Measurements from ENCODE around the gene TRABD. TPM values are rescaled to one million over a fixed set of nuclear protein-coding genes. Genes with fewer than 3 reads are reported as not detected.

Gene TRABD
- total and polyA plus RNA-seq, 4 experiments from 2014 or later = 51.5 to 126 (median 92.8) TPM

DNA sequence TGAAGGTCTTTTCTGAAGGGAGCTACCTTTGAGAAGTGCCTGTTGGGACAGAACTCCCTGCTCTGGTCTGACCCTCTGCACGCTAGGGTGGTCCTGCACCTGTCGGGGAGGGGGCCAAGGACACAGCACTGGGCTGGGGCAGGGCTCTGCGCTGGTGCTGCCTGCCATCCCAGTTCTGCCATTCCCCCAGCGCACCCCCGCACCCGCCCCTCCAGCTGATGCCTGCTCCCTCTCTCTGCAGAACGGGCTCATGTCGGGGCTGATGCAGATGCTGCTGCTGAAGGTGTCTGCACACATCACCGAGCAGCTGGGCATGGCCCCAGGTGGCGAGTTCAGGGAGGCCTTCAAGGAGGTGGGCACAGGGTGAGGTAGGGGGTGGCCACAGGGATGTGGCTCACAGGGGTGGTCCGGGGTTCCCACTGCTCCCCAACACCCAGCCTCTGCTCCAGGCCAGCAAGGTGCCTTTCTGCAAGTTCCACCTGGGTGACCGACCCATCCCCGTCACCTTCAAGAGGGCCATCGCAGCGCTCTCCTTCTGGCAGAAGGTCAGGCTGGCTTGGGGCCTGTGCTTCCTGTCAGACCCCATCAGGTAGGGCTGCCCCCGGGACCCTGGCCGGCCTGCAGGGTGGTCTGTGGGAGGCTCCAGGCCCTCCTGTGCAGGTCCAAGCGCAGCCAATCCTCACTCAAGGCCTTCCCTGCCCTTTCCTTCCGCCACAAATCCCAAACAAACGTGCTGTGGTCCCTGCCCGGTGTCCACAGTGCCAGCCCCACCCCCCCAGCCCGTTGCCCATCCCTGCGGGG is 11.5 kb downstream of the TRABD start:
- no peak overlapping the region for H3K27ac ChIP-seq (ENCODE audit: low read depth, low read length)
- Mint-ChIP-seq H3K4me3 (no peak overlapping the region), H3K27ac (peak overlapping the region in 1 of 7 donors; percentile 46), H3K27me3 (no peaks in the 10 kb centered on the region), H3K36me3 (peaks cover 0 to 14% of the 10 kb centered on the region in 2 donors), H3K4me1 (peaks cover 7 to 21% (median 17%) of the 10 kb centered on the region in 4 donors), H3K9me3 (no peaks in the 10 kb centered on the region)
- intact Hi-C loops (cut with micrococcal nuclease) = no loop called here
- H3K27me3 ChIP-seq (ENCODE audit: insufficient read depth, low read length) = no peaks in the 10 kb centered on the region
- DNase-seq = peak in 1 of 5 donors; percentile 41
- H3K9me3 ChIP-seq (ENCODE audit: control insufficient read depth in 1 of 2, low read length in 2 of 2) = no peaks in the 10 kb centered on the region
- peaks cover 27% of the 10 kb centered on the region for H3K36me3 ChIP-seq (ENCODE audit: insufficient read depth, low read length)
- H3K4me1 ChIP-seq (ENCODE audit: insufficient read depth, low read length) = peaks cover 35% of the 10 kb centered on the region
- POLR2A ChIA-PET (ENCODE audit: partially characterized antibody) = interaction anchor here (1.0 to 1.4 kb wide), 2 partner anchors 9 to 10 kb away, joined by 3 to 5 read pairs; no protein-coding TSS in a partner anchor
- CTCF ChIA-PET (ENCODE audit: partially characterized antibody) = interaction anchor here (1.1 kb wide), 1 partner anchor 11 kb away, joined by 3 read pairs; no protein-coding TSS in a partner anchor
- no peak overlapping the region for H3K4me3 ChIP-seq (ENCODE audit: low read length in 2 of 2)

DNA sequence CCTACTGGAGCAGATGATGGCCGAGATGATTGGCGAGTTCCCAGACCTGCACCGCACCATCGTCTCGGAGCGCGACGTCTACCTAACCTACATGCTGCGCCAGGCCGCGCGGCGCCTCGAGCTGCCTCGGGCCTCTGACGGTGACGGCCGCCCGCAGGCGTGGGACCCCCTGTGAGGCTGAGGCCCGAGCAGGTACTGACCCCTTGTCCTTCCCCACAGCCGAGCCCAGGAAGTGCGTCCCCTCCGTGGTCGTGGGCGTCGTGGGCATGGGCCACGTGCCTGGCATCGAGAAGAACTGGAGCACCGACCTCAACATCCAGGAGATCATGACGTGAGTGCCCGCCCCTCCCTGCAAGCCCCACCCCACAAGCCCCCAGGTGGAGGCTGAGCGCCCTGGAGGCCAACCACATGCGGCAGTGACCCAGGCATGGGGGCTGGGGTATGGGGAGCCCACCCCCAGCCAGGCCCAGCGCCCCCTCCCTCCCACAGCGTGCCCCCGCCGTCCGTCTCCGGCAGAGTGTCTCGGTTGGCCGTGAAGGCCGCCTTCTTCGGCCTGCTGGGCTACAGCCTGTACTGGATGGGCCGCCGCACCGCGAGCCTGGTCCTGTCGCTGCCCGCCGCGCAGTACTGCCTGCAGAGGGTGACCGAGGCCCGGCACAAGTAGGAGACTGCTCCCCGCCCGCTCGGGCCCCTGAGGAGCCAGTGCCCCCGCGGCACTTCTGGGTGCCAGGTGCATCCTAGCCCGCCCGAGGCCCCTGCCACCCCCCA is 12.3 kb downstream of the TRABD start:
- Histone ChIP-seq H3K27ac (ENCODE audit: low read depth, low read length) (no peak overlapping the region), H3K4me3 (ENCODE audit: low read length in 2 of 2) (no peak overlapping the region), H3K36me3 (ENCODE audit: insufficient read depth, low read length) (peaks cover 27% of the 10 kb centered on the region), H3K9me3 (ENCODE audit: control insufficient read depth in 1 of 2, low read length in 2 of 2) (no peaks in the 10 kb centered on the region), H3K4me1 (ENCODE audit: insufficient read depth, low read length) (peaks cover 33% of the 10 kb centered on the region), H3K27me3 (ENCODE audit: insufficient read depth, low read length) (no peaks in the 10 kb centered on the region)
- H3K9me3 Mint-ChIP-seq = no peaks in the 10 kb centered on the region
- H3K27me3 Mint-ChIP-seq = no peaks in the 10 kb centered on the region
- H3K4me1 Mint-ChIP-seq = peaks cover 7 to 18% (median 11%) of the 10 kb centered on the region in 4 donors
- DNase-seq = peak in 1 of 5 donors; percentile 37
- intact Hi-C loops (cut with micrococcal nuclease) = no loop called here
- ChIA-PET CTCF (ENCODE audit: partially characterized antibody) (no interaction called here), POLR2A (ENCODE audit: partially characterized antibody) (interaction anchor here (6.0 kb wide), 1 partner anchor 7 kb away, joined by 73 read pairs; no protein-coding TSS in a partner anchor)
- H3K36me3 Mint-ChIP-seq = peaks cover 0 to 11% of the 10 kb centered on the region in 2 donors
- peak overlapping the region in 1 of 8 donors; percentile 54 for H3K4me3 Mint-ChIP-seq
- peak overlapping the region in 2 of 7 donors; percentile 24 to 46 for H3K27ac Mint-ChIP-seq

DNA sequence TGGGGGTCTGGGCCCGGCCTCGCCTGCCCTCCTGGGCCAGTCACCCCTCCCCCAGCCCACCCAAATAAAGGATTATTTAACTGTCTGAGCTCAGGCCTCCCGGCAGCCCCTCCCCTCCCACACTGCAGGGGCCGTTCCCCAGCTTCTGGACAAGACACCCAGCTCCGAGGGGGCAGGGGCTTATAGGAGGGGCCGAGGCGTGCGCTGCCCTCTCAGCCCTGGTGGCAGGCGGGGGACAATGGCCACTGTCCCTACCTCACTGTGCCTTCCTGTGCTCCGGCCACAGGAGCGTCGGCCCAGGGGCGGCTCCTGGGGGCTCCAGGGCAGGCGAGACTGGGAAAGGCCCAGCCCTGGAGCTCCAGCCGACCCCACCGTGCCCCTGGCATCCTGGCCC is 12.9 kb downstream of the TRABD start:
- H3K36me3 Mint-ChIP-seq = peaks cover 5 to 16% of the 10 kb centered on the region in 2 donors
- no peaks in the 10 kb centered on the region for H3K27me3 Mint-ChIP-seq
- intact Hi-C loops (cut with micrococcal nuclease) = no loop called here
- Histone ChIP-seq H3K4me3 (ENCODE audit: low read length in 2 of 2) (no peak overlapping the region), H3K4me1 (ENCODE audit: insufficient read depth, low read length) (peaks cover 27% of the 10 kb centered on the region), H3K9me3 (ENCODE audit: control insufficient read depth in 1 of 2, low read length in 2 of 2) (no peaks in the 10 kb centered on the region), H3K27me3 (ENCODE audit: insufficient read depth, low read length) (no peaks in the 10 kb centered on the region), H3K36me3 (ENCODE audit: insufficient read depth, low read length) (peaks cover 22% of the 10 kb centered on the region), H3K27ac (ENCODE audit: low read depth, low read length) (no peak overlapping the region)
- ChIA-PET CTCF (ENCODE audit: partially characterized antibody) (no interaction called here), POLR2A (ENCODE audit: partially characterized antibody) (interaction anchor here (6.0 kb wide), 1 partner anchor 8 kb away, joined by 73 read pairs; no protein-coding TSS in a partner anchor)
- peak overlapping the region in 1 of 7 donors; percentile 71 for H3K27ac Mint-ChIP-seq
- H3K4me1 Mint-ChIP-seq = peaks cover 7 to 18% (median 14%) of the 10 kb centered on the region in 4 donors
- no peak overlapping the region for H3K4me3 Mint-ChIP-seq
- H3K9me3 Mint-ChIP-seq = no peaks in the 10 kb centered on the region
- DNase-seq = peak in 1 of 5 donors; percentile 20

DNA sequence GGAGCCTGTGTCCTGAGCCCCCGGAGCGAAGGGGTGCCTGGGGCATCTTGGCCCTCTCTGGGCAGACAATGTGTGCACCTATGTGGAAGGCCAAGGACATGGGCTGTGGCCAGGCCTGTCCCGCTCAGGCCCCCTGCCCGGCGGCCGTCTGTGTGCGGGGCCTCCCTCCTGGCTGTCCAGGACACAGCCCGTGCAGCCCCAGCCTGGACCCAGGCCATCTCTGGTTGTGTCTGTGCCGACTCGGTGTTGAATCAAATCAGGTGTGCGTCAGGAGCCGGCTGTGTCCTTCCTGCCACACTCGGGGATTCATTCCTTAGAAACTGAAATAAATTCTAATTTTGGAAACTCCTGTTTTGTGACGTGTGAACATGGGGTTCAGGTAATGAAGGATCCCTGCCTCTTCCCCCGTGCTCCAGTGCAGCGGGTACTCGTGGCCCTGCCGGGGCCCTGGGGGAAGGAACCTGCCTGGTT is 13.6 kb downstream of the TRABD start:
- peak overlapping the region; percentile 78 for H3K27ac ChIP-seq (ENCODE audit: low read depth, low read length)
- no peak overlapping the region for H3K4me3 ChIP-seq (ENCODE audit: low read length in 2 of 2)
- intact Hi-C loops (cut with micrococcal nuclease) = no loop called here
- Mint-ChIP-seq H3K4me1 (peaks cover 9 to 22% (median 15%) of the 10 kb centered on the region in 4 donors), H3K27ac (peak overlapping the region; percentile 22 to 81 (median 55)), H3K36me3 (peaks cover 8 to 20% of the 10 kb centered on the region in 2 donors), H3K9me3 (peaks cover 0 to 2% (median 0%) of the 10 kb centered on the region in 8 donors), H3K4me3 (peak overlapping the region in 7 of 8 donors; percentile 49 to 79 (median 69)), H3K27me3 (no peaks in the 10 kb centered on the region)
- no peaks in the 10 kb centered on the region for H3K27me3 ChIP-seq (ENCODE audit: insufficient read depth, low read length)
- peaks cover 15% of the 10 kb centered on the region for H3K36me3 ChIP-seq (ENCODE audit: insufficient read depth, low read length)
- peaks cover 22% of the 10 kb centered on the region for H3K4me1 ChIP-seq (ENCODE audit: insufficient read depth, low read length)
- no peaks in the 10 kb centered on the region for H3K9me3 ChIP-seq (ENCODE audit: control insufficient read depth in 1 of 2, low read length in 2 of 2)
- CTCF ChIA-PET (ENCODE audit: partially characterized antibody) = no interaction called here
- POLR2A ChIA-PET (ENCODE audit: partially characterized antibody) = interaction anchor here (0.9 to 6.0 kb wide), 2 partner anchors 8 to 422 kb away, joined by 3 to 73 read pairs; no protein-coding TSS in a partner anchor
- peak in 1 of 5 donors; percentile 20 for DNase-seq

DNA sequence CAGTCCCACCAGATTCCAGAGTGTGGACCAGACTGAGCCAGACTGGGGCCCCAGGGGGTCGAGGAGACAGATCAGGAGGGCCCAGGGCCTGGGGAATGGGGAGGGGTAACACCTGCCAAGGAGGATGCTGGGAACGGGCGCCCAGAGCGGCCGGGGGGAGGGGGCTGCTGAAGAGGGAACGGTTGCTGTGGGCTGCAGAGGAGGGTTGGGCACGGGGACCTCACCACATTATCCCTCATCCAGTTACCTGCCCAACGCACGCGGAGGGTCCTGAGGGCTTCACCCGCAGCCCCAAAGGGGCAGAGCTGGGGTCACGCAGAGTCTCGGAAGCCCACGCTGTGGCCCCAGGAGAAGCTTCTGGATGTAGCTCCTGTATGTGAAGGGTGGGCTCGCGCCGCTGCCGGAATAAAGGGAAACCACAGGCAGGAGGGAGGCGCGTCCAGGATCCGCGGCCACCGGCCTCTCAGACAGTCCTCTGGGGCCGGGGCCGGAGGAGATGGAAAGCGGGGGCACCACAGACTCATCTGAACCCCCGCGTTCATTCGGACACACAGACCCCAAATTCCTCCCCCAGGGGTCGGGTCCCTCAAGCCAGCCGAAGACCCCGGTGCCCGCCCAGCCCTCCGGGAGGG is 14.2 kb downstream of the TRABD start:
- peaks cover 8% of the 10 kb centered on the region for H3K36me3 ChIP-seq (ENCODE audit: insufficient read depth, low read length)
- peak overlapping the region; percentile 49 to 79 (median 68) for H3K4me3 Mint-ChIP-seq
- H3K36me3 Mint-ChIP-seq = peaks cover 12 to 24% of the 10 kb centered on the region in 2 donors
- H3K27me3 Mint-ChIP-seq = no peaks in the 10 kb centered on the region
- no peaks in the 10 kb centered on the region for H3K9me3 ChIP-seq (ENCODE audit: control insufficient read depth in 1 of 2, low read length in 2 of 2)
- peak in 1 of 5 donors; percentile 41 for DNase-seq
- CTCF ChIA-PET (ENCODE audit: partially characterized antibody) = no interaction called here
- peak overlapping the region in 1 of 2 donors; percentile 55 for H3K4me3 ChIP-seq (ENCODE audit: low read length in 2 of 2)
- peaks cover 12 to 24% (median 19%) of the 10 kb centered on the region in 4 donors for H3K4me1 Mint-ChIP-seq
- H3K4me1 ChIP-seq (ENCODE audit: insufficient read depth, low read length) = peaks cover 22% of the 10 kb centered on the region
- H3K9me3 Mint-ChIP-seq = peaks cover 0 to 2% (median 0%) of the 10 kb centered on the region in 8 donors
- peak overlapping the region; percentile 78 for H3K27ac ChIP-seq (ENCODE audit: low read depth, low read length)
- POLR2A ChIA-PET (ENCODE audit: partially characterized antibody) = interaction anchor here (0.9 to 6.0 kb wide), 2 partner anchors 9 to 421 kb away, joined by 3 to 73 read pairs; no protein-coding TSS in a partner anchor
- peak overlapping the region in 6 of 7 donors; percentile 42 to 81 (median 63) for H3K27ac Mint-ChIP-seq
- intact Hi-C loops (cut with micrococcal nuclease) = loop anchor here (1.0 to 5.0 kb wide), 3 partner anchors 10 to 42 kb away; partner anchors contain the start of gene TRABD
- H3K27me3 ChIP-seq (ENCODE audit: insufficient read depth, low read length) = no peaks in the 10 kb centered on the region

DNA sequence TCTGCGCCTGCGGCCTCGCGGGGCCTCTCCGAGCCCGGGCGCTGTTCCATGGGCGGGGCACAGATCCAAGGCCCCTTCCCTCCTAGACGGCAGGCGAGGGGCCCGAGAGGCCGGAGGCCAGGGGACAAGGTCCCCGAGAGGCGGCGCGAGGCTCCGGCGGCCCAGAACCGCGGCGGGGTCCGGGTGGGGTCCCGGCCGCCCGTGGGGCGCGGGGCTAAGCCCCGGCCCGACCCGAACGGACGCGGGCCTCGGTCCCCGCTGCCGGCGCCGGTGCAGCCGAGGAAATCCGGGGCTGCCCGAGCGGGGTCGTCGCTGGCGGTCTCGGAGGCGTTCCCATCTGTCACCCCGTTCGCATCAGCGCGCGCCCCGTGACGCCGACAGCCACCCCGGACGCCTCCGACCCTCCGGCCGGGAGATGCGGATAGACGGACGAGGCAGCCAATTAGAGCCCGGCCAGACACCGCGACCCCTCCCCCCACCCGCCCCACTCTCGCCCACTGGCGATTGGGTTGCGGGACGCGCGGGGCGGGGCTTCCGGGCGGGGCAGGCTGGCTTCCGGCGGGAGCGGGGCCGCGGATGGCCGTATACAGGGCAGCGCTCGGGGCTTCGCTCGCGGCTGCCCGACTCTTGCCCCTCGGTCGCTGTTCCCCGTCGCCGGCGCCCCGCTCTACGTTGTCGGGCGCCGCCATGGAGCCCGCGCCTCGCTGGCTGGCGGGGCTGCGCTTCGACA is 14.9 kb downstream of the TRABD start, which contains the start of gene SELENOO:
SELENOO (plus strand) TSS at position 551 of the 730 bp plus-strand sequence; CDS start at position 577, 26 bp downstream.
- CTCF ChIA-PET (ENCODE audit: partially characterized antibody) = interaction anchor here (1.2 kb wide), 1 partner anchor 52 kb away, joined by 4 read pairs; no protein-coding TSS in a partner anchor
- DNase-seq = peak; percentile 83 to 92 (median 88)
- POLR2A ChIA-PET (ENCODE audit: partially characterized antibody) = interaction anchor here (0.9 to 6.0 kb wide), 3 partner anchors 10 to 421 kb away, joined by 3 to 73 read pairs (median 4); no protein-coding TSS in a partner anchor
- Mint-ChIP-seq H3K27me3 (no peaks in the 10 kb centered on the region), H3K4me3 (peak within 1 kb of the TSS; percentile 79 to 94 (median 86)), H3K9me3 (peaks cover 0 to 2% (median 0%) of the 10 kb centered on the region in 8 donors), H3K27ac (peak within 1 kb of the TSS in 6 of 7 donors; percentile 72 to 89 (median 80)), H3K36me3 (peaks cover 14 to 24% of the 10 kb centered on the region in 2 donors), H3K4me1 (peaks cover 14 to 29% (median 24%) of the 10 kb centered on the region in 4 donors)
- H3K27me3 ChIP-seq (ENCODE audit: insufficient read depth, low read length) = no peaks in the 10 kb centered on the region
- peaks cover 6% of the 10 kb centered on the region for H3K36me3 ChIP-seq (ENCODE audit: insufficient read depth, low read length)
- peak within 1 kb of the TSS; percentile 29 to 55 for H3K4me3 ChIP-seq (ENCODE audit: low read length in 2 of 2)
- intact Hi-C loops (cut with micrococcal nuclease) = loop anchor here (1.0 to 5.0 kb wide), 3 partner anchors 10 to 42 kb away; partner anchors contain the start of gene TRABD
- H3K4me1 ChIP-seq (ENCODE audit: insufficient read depth, low read length) = peaks cover 22% of the 10 kb centered on the region
- H3K9me3 ChIP-seq (ENCODE audit: control insufficient read depth in 1 of 2, low read length in 2 of 2) = no peaks in the 10 kb centered on the region
- H3K27ac ChIP-seq (ENCODE audit: low read depth, low read length) = peak within 1 kb of the TSS; percentile 78
